HG03575 (cell line): Measurements from ENCODE around the gene ST6GALNAC2.
"Not testable (repeated sequence)": the region's sequence is repeated elsewhere in the genome, so short reads cannot be mapped to it uniquely, and the experiment has no call there.

Experiments used
- ATAC-seq: cut with Tn5 transposase; IDR thresholded peaks from one replicate; pipeline ENCODE4 v1.9.1; 2021; ENCODE audit not compliant: unreplicated experiment, insufficient number of reproducible peaks, low FRiP score; ENCODE audit errors: extremely low read depth

Gene ST6GALNAC2

GRCh38 chr17:76560036-76560876, 25.4 kb downstream of the ST6GALNAC2 start:
- ATAC-seq = no peak

GRCh38 chr17:76559460-76559859, 26.2 kb downstream of the ST6GALNAC2 start:
- ATAC-seq = not testable (repeated sequence)

GRCh38 chr17:76558198-76559095, 27.2 kb downstream of the ST6GALNAC2 start:
- no peak for ATAC-seq

- ATAC-seq = peak; percentile 56
Measured at GRCh38 chr17:76557368-76558197, 28.1 kb downstream of the ST6GALNAC2 start.

- no peak for ATAC-seq
Measured at GRCh38 chr17:76556765-76557367, 28.8 kb downstream of the ST6GALNAC2 start.

- ATAC-seq = no peak
Measured at GRCh38 chr17:76554131-76554530, 31.5 kb downstream of the ST6GALNAC2 start.

GRCh38 chr17:76553178-76553908, 32.3 kb downstream of the ST6GALNAC2 start:
- no peak for ATAC-seq

GRCh38 chr17:76551685-76552084, 34.0 kb downstream of the ST6GALNAC2 start:
- ATAC-seq = no peak

- ATAC-seq = no peak
Measured at GRCh38 chr17:76550712-76551615, 34.7 kb downstream of the ST6GALNAC2 start.

- ATAC-seq = no peak
Measured at GRCh38 chr17:76549539-76549938, 36.1 kb downstream of the ST6GALNAC2 start.

GRCh38 chr17:76549215-76549518, 36.5 kb downstream of the ST6GALNAC2 start:
- no peak for ATAC-seq

GRCh38 chr17:76548378-76549214, 37.1 kb downstream of the ST6GALNAC2 start:
- ATAC-seq = no peak

GRCh38 chr17:76547642-76548202, 37.9 kb downstream of the ST6GALNAC2 start:
- ATAC-seq = no peak

- no peak for ATAC-seq
Measured at GRCh38 chr17:76547183-76547641, 38.4 kb downstream of the ST6GALNAC2 start.

GRCh38 chr17:76546556-76547182, 39.0 kb downstream of the ST6GALNAC2 start:
- no peak for ATAC-seq
